ENCODE data around the gene ZBTB20.

Gene ZBTB20

DNA sequence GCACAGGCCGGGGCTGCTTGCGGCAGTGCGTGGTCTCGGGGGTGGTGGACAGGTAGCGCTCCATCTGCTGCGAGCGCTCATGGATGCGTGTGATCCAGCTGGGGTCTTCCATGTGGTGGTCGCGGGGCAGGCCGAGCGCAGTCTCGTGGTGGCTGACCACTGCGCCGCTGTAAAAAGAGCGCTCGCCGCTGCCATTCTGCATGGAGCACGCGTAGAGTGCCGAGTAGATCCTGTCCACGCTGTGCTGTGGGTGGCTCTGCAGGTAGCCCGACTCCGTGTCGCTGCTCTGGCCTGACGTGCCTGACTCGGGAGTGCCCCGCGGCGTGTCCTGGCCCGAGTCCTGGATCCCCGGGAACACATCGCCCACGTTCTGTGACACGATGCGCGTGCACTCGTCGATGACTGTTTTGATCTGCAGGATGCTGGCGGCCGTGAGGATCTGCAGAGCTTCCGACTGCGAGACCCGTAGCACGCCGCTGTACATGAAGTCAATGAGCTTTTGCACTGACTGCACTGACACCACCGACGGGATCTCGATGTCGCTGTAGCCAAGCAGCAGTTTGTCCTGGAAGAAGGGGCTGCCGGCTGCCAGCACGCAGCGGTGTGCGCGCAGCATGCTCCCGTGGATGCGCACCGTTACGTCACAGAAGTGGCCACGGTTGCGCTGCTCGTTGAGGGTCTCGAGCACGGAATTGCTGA, 795.8 kb downstream of the ZBTB20 start:
- DNase-seq: no peak

DNA sequence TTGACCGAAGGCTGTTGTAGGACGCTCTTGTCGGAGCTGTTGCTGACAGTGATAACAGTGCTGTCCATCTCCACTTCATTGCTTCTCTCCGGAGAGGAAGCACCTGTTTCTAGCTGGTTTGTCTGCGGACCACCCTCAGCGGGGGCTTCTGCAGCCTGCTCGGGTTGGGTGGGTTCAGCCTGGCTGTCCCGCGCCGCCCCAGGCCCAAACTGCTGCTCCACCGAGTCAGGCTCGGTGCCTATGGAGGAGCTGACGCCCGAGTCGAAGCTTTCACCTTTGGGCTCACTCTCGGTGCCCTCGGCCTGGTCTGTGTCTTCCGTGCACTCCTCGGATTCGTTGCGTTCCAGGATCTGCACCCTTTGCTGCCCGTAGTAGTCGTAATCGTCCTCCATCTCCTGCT, 796.4 kb downstream of the ZBTB20 start:
- DNase-seq: no peak

DNA sequence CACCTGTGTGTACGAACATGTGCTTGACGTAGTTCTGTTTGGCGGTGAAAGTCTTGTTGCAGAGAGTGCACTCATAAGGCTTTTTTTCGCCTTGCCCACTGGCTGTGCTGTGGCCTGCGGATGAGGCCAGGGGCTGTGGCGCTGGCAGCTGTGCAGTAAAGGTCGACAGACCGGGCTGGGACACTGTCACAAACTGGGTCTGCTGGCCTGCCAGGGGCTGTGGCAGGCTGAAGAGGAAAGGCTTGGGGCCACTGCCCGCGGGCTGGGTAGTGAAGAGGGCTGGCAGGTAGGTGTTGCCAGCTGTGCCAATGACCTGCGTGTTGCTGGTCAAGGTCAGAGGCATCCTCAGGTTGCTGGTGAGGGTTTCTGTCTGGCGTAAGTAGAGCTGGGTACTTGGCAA, 796.8 kb downstream of the ZBTB20 start:
- DNase-seq: no peak

DNA sequence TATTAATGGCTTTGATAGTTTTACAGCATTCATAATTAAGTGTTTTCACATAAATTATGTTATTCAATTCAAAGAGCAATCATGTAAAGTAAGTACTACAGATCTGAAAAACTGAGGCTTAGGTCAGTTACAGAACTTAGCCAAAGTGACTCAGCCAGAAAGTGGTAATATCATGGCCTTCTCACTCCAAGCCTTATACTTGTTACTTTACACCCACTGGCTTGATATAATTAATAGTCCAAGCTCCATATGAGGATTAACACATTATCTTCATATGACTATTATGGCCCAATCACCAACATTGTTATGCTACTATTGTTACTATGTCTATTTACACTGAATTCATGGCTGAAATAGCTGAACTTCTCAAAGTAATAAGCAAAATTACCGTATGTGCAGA, 802.6 kb downstream of the ZBTB20 start:
- DNase-seq: no peak

DNA sequence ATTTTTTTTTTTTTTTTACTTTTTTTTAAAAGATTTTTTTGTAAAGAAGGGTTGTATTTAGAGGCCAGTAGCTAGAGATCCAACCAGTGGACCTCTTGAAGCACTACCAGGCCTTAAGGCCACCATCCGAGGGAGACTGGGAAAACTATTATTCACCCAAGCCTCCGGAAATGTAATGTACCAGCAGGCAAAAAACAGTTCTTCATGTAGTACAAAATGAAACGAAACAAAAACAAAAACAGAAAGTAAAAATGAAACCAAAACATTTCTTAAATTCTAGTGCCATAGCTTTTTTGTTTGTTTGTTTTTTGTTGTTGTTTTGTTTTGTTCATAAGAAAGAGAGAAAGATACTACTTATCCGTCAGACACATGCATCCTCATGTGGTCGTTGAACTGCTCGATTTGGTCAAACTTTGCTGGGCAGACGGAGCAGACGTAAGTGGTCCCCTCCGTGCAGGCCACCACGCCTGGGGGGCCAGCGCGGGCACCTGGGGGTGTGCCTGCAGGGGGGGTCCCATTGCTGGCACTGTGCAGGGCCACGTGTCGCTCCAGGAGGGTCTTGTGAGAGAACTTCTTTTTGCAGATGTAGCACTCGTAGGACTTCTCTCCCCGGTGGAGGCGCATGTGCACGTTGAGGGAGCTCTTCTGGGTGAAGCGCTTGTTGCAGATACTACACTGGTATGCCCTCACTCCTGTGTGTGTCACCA, 808.3 kb downstream of the ZBTB20 start:
- no peak for DNase-seq

DNA sequence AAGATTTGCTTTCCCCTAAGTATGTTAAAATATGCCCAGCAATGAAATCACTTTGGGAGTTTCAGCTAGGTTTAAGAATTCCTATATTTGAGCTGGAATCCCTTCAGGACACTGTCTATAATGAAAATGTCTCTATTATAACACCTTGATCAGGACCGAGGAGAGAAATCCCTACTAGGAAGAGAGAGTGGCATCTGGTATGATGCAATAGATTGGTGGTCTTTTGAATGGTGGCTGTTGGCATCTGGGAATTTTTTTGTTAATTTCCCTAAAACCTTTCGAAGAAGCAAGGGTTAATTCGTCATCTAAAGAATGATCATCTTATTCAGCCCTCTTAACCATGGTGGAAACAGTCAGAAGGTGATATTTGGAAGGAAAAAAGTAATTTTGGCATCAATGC, 810.2 kb downstream of the ZBTB20 start:
- no peak for DNase-seq

DNA sequence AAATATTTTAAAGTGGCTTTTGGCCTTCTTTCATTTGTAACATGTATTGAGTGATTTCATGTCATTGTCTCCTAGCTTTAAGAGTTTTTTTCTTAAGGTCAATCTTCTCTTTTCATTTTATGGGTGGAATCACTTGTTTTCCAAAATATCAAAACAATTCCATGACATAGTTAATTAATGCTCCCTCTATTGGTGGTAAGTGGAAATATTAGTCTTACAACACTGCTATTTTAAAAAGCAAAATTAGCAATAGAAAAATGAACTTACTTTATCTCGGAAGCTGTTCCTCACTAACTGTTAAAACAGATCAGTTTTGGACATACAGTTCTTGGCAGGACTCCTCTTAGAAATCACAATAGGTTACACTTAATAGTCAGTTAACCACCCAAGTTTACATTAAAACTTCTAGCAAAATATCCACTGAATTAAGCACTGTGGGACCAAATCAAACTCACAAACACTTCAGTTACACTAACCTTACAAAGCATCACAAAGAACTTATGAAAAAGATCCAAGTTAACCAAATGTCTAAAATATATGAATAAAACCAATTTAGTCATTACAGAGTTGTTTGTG, 810.9 kb downstream of the ZBTB20 start:
- DNase-seq: no peak

DNA sequence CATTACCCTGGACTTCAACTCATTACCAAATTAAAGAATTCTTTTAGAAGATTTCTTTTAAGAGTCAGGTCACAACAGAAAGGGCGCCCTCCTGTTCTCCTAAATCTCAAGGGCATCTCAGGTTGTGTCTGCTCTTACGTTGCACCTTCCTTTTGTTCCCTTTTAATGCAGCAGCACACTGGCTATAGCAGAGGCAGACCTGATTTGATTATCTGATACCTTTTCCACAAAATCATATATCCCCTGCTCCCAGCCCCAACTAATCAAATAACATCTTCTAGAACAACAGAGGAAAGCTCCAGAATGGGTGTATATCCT, 813.2 kb downstream of the ZBTB20 start:
- DNase-seq: no peak

DNA sequence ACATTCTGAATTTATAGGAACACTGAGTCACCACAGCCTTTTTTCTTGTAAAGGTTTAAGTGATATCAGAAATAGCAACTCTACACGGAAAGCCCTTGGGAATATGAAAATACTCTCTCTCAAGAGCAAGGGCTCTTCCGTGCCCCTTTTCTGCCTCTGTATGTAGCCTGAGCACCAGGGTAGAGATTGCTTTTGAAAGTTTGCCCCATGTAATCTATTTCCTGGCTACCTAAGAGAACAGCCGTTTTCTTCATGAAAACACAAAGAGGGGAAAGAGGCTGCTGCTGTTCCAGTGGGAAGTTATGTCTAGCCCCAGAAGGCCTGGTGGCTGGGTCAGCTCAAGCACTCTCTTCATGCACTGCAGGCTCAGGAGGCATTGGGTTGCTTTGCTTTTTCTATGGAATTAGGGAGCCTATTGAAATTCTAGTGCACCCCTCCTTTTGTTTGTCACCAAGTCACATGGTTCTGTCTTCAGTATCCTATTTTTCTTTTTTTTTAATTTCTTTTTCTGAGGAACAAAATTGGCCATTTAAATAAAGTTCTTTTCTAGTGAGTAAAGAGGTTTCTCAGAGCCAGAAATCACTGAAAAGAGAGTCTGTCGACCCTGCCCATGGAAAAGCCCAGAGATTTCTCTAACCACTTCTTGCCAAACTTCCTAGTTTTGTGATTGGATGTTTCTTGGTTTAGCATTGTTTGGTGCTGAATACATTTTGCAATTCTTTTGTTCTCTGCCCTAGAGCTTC, 813.7 kb downstream of the ZBTB20 start:
- DNase-seq: no peak

DNA sequence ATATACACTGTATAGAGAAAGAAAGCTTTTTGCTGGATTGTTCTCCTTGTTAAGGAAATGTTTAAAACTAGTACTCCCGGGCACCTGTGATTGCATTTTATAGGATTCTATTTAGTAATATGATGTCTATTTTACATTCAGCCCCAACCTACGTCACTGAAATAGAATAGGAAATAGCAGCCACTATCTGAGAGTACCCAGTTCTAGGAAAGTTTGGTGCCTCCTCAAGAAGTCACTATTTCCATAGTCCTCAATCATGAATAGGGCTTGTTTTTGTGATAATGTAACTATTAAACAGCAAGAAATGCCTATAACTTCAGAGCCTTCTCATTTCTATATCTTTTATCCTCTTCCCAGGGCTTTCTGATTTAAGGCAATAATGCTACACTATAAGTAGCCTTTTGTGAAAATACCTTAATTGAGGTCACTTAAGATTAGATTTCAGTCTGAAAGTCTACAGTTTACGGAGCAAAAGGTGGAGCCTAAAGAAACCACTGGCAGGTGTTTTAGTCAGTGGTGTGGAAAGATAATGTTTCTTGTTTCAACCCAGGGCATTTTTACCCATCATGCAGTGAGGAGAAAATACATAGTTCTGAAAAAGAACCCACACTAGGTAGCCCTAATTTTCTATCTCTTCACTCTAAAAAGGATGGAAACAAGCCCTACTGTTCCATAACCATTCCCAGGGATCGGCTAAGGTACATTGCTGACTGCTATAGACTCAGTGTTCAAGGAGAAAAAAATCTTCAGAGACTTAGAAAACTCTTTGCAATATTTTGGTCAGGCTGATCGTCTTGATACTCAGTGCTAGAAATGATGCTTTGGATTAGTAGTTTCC, 814.5 kb downstream of the ZBTB20 start:
- DNase-seq: no peak

DNA sequence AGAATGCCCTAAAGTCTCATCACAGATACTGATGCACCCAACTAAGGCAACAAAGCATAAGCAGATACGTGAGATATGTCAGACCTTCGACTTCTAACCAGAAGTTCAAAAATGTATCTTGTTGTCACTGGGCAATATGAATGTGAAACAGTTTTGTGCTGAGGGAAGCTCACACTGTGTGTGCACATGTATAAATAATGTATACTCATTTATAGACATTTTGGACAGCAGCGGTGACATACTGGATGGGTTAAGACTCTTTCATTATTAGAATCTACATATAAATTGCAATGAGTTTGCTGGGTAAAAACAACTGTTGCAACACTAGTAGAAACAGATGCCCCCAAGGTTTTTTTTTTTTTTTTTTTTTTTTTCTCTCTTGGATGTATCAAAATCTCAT, 815.4 kb downstream of the ZBTB20 start:
- DNase-seq: no peak

DNA sequence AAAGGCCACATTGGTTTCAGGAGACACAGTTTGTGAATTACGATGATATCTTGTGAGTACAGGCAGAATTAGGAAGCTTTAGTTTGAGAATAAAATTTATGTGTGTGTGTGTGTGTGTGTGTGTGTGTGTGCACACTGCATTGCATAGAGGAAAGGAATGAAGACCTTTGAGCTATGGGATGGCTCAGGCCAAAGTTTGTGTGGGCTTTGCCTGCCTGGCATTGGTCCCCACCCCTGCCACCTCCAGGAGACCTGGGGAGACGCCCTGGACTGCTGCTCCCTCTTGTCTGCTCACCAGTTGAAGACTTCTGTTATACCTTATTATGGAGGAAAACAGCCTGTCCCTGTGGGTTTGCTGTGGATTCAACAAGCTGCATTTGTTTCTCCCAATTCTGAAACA, 816.1 kb downstream of the ZBTB20 start:
- no peak for DNase-seq

DNA sequence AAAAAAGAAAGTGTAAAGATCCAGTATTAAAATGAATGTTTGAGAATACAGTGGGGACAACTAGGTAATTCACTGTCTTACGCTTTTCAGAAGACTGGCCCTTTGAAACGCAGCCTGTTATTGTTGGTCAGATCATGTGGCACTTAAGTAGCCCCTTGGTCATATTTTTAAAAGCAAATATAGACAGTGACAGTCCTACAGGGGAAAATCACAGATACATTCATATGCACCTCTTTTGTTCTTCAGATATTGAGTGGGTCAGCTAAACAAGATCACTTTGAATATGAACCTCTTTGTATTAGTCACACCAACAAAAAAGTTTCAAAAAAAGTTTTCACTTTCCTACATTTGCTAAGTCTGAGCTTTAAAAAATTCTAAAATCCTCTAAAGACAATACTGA, 817.3 kb downstream of the ZBTB20 start:
- DNase-seq: no peak

DNA sequence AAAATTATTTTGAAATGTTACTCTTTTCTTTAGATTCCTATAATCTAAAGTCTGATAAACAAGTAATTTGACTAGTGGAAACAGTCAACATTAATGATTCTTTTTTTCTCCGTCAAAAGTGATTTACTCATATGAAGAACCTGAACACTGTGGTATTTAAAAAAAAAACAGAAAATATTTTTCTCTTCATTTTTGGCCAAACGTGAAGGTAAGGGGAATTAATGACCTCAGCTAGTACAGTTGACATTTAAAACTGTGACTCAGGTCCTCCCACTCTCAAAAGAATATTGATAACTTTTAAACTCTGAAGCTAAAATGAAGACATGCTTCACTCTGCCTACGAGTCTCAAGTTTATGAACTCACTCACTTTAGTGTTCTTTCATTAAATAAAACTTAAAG, 818.7 kb downstream of the ZBTB20 start:
- no peak for DNase-seq

DNA sequence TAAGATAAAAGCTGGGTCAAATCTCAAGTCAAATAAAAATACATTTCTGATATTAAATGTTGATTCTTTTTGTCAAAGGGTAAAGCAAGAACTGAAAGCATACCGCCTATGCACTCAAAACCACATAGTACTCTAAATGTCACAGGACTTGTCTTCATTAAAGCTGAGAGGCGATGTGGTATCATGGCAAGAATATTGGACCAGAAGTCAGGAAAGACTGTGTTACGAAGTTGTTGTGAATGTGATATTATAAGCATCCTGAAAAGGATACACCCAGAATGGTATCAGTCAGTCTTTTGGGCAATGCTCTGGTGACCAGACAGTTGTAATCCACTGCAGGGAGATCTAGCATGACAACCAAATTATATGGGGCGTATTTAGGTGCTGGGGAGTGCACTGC, 819.4 kb downstream of the ZBTB20 start:
- no peak for DNase-seq

DNA sequence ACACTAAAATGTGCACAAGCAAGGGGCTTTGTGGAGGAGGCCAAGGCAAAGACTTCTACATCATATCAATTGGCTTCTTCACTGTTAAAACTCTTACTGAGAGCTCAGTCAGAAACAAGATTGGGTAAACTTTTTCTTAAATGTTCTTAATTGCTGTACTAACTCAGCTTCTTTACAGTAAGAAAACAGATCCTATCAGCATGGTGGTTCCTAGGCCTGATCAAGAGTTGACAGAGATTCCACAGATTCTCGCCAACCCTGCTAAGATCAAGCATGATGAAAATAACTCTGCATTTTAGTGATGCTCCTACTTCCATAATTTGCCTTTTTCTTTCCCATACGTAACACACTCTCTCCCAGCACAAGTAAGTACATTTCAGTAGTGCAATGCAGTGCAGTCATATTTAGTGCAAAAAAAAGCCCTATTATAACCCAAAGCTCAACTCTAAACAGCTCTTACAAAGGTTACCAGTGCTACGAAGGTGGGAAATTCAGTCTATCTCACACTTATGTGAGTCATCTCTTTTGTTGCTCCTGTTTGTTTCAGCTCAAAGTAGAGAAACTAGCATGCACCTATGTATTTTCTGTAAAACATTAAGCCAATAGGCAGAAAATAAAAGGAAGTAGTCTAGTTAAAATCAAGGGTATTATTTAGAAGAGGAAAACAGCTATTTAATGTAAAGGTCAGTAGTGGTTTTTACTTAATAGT, 823.4 kb downstream of the ZBTB20 start:
- DNase-seq: no peak

DNA sequence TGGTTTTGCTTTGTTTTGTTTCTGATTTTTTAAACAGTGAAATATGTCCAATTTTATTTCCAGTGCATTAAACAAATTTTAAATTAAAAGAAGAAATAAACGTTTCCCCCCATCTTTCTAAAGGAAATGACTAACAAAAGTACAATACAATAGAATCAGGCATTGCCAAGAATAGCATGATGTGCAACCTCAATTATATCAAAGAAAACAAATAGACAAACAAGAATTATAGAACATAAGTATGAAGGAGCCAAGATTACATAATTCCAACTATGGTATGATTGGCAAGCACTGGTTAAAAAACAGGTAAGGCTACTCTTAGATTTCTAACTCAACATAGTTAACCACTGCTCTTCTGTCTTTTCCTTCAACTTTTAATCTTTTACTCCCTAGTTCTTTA, 826.8 kb downstream of the ZBTB20 start:
- DNase-seq: no peak

DNA sequence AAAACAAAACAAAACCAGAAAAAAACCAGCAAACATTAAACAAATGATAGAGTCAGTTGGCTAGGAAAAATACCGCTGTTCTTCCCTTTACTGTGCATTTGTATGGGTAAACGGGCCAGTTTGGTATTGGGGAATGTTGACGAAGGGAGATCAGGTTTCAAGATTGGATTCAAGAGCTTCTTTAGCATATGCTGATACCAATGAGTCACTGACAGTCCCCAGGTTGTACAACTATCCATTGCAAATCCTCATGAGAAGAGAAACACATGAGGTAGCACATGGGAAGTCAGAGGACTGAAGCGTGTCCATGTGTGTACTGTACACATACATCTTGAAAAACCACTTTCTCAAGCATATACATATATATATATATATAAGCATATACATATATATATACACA, 827.6 kb downstream of the ZBTB20 start:
- DNase-seq: no peak

DNA sequence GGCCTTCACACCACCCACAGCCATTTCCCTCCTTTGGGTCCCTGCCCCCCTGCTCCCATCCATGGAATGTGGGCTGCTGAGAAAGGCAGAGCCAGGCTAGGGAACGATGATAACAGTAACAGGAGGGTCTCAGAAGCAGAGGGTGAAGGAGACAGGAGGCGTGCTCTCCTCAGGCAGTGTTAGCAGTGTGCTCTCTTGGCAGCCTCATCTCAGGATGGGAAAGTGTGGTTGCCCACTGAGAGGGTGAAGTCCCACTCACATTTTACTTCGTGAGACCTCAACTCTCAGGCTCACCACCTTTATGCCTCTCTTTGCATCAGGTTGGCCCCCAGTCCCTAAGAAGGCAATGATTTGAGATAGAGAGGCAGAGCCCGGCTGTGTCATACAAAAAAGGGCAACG, 828.8 kb downstream of the ZBTB20 start:
- DNase-seq: no peak

DNA sequence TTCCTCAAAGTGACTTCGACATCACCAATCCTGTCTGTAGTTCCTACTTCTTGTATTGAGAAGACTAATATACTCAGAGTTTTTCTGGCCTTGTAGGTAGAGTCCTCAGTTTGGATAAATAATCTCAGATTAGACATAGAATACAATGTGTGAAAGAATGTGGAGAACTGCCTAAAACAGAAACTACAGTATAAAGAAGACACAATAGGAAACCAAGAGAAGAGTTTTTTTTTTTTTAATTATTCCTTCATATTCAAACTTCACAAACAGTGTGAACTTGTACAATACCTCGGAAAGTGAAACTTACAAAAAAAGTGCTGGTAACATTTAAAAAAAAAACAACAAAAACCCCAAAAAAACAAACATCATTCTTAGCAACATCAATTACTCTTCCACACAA, 832.8 kb downstream of the ZBTB20 start:
- DNase-seq: no peak

DNA sequence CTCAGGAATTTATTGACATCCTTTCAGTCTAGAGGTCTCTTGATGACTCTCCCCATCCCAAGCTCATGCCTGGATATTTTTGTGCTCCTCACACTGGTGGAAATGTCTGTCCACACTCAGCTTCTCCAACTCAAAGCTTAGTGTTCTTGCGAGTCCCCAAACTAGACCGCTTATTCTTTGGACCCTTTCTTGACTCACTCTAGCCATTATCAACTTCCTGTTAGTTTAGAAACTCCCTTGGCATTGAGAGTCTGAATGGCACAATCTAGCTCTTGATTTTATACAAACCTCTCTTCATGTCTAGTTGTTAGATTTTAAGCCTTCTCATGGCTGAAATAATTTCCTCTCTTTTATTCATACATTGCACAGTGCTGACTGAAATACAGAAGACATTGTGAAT, 833.7 kb downstream of the ZBTB20 start:
- no peak for DNase-seq

DNA sequence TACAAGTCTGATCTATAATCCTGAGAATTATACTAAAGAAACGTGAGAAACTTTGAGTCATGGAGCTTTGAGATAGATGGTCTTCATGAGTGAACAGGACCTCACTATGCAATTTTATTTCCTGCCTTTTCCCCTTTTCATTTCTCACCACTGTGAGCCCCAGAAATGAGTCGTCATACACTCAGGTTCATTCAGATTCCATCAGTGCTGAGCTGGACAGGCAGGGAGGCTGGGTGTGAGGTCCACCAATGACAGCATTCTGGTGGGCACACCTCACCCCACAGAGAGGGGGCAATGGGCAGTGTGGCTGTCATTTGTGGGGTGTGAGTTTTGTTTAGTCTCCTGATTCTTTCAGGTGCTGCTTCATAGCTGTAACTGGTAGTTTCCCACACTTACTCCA, 836.4 kb downstream of the ZBTB20 start:
- DNase-seq: no peak

Measured in activated T-cell treated with anti-CD3 and anti-CD28 coated beads for 4 hours (primary cell).